Hematopoietic multipotent progenitor cell treated with erythropoietin and hydrocortisone succinate and interleukin-3 and kit ligand, for 17 days (in vitro differentiated cells): ENCODE data around the gene SLC25A1.
"Not testable (repeated sequence)": the region's sequence is repeated elsewhere in the genome, so short reads cannot be mapped to it uniquely, and the experiment has no call there.

Source experiments
- DNase-seq: peaks from one replicate; pipeline ENCODE4 v3.0.0-alpha.2; 2015; ENCODE audit warnings: low spot score

Gene SLC25A1

GRCh38 chr22:19206287-19206686, 27.8 kb upstream of the SLC25A1 start:
- no peak for DNase-seq

DNA sequence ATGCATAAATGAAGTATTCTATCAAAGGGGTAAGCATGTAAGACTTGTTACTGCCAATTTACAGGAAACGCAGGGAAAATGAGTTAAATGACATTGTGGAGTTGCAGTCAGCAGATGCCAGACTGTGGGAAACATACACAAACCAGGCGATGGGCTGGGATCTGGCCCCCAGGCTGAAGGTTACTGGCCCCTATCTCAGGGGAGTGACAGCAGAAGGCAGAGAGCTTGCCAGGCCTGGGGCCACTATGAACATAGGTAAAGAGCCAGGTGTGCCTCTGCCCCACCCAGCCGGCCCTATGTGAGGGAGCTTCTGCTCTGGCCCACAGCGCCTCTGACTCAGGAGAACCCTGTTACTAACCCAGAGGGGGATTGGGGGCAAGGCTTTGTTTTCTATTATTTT, 26.1 kb upstream of the SLC25A1 start:
- DNase-seq: no peak

- no peak for DNase-seq
Measured at GRCh38 chr22:19203834-19204233, 25.3 kb upstream of the SLC25A1 start.

DNA sequence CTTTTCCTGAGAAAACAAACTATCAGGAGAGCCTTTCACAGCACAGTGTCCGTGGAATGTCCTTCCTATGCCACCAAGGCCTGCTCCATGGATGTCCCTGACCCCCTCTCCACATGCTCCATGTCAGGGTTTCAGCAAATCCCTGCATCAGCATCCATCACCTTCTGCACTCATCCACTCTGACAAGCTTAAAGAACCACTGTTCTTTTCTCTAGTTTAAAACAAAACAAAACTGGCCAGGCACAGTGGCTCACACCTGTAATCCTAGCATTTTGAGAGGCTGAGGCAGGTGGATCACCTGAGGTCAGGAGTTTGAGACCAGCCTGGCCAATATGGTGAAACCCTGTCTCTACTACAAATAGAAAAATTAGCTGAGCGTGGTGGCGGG, 24.3 kb upstream of the SLC25A1 start:
- DNase-seq: not testable (repeated sequence)

DNA sequence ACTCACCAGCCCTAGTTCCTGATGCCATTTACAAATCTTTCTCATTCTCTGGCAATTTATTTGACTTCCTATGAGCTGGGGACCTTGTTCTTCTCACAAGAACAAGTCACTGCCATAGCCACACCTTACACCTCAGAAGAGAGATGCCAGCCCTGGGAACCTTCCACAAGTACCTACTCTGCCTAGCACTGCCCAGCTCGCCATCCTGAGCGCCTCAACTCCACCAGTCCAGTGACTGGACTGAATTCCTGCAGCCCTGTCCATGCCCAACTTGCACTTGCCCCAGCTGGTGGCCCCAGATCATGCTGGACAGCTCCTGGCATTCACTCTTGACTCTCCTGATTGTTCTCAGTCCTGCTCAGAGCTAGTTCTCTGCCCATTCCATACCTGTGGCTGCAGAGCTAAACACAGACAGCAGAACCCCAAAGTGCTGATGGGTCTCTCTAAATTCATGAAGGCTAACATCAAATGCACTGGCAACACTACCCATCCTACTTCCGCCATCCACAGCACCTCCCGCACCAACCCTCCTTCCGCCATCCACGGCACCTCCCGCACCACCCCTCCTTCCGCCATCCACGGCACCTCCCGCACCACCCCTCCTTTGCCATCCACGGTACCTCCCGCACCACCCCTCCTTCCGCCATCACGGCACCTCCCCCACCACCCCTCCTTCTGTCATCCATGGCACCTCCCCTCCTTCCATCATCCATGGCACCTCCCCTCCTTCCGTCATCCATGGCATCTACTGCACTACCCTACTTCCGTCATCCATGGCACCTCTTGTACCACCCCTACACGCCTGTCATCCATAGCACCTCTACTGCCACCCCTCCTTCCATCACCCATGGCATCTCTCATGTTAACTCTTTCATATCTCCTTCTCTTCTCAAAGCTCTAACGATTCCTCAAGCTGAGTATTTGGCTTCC, 23.6 kb upstream of the SLC25A1 start:
- DNase-seq: no peak

- no peak for DNase-seq
Measured at GRCh38 chr22:19201130-19201868, 22.8 kb upstream of the SLC25A1 start.

- no peak for DNase-seq
Measured at GRCh38 chr22:19199479-19199878, 20.9 kb upstream of the SLC25A1 start.

- no peak for DNase-seq
Measured at GRCh38 chr22:19197997-19198865, 19.7 kb upstream of the SLC25A1 start.

- no peak for DNase-seq
Measured at GRCh38 chr22:19196841-19197612, 18.5 kb upstream of the SLC25A1 start.

DNA sequence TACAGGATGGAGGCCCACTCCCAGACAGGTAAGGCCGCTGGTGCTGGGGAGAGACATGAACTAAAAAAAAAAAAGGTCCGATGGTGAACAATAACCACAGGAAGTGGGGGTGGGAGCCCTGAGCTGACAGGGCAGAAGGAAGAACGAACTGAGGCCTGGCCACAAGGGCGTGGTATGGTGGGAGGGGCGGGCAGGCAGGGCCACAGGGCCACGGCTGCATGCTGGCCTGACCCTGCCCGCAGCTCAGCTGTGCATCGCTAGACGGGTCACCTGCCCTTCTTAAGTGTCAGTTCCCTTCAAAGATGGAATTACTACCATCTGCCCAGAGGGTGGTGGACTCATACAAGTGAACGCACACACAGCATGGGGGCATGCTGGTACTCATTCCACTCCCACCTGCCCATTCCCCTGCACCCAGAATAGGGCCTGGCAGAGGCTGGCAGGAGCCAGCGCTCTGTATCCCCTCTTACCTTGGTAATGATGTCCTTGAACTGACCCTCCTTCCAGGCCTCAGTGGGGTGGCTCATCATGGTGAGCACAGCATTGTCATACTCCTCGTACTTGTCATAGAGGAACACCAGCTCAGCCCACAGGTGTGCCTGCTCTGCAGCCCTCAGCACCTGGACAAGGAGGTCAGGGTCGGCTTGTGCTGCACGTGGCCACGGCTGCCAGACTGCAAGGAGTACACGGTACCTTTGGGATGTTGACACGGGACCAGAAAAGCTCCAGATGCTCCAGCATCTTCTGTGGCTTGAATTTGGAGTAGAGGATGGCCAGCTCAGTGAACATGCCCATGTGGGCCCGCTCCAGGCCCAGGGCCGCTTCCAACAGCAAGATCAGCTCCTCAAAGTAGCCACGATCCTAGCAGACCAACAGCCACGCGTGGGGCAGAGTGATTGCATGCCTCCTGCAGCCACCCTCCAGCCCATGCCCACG, 17.5 kb upstream of the SLC25A1 start:
- DNase-seq: no peak

DNA sequence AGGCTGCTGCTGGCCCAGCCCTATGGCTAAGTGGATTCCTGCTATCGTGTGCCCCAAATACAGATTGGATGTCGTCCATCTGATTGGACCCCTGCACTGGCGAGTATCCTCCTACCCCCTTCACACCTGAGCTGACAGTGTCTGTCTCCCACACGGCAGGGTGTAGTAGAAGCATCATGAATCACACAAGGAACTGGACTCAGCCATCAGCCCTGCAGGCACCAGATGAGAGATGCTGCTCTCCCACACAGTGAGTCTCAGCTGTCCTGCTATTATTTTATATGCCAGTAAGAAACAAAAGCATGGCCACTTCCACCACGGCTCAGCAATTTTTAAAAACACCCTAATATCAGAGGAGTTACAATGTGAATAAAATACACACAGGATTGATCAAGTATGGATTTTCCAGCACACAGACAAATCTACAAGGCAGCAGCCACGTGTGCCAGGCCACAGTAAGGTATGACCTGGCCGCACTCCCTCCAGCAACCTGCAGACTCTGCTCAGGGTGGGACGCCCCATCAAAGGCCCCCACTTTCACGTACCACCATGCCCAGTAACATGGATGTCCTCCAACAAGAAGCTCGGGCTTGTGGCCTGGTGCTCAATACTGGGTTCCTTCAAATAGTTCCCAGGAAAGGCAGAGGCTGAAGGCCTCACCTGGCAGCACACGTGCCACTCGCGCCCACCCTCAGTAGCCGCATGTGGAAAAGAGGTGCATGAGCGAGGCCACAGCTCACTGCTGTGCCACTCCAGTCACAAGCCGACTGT, 16.4 kb upstream of the SLC25A1 start:
- no peak for DNase-seq

- DNase-seq: no peak
Measured at GRCh38 chr22:19193879-19194278, 15.3 kb upstream of the SLC25A1 start.

- DNase-seq: no peak
Measured at GRCh38 chr22:19187716-19188563, 9.4 kb upstream of the SLC25A1 start.

GRCh38 chr22:19184276-19184997, 5.9 kb upstream of the SLC25A1 start:
- no peak for DNase-seq

DNA sequence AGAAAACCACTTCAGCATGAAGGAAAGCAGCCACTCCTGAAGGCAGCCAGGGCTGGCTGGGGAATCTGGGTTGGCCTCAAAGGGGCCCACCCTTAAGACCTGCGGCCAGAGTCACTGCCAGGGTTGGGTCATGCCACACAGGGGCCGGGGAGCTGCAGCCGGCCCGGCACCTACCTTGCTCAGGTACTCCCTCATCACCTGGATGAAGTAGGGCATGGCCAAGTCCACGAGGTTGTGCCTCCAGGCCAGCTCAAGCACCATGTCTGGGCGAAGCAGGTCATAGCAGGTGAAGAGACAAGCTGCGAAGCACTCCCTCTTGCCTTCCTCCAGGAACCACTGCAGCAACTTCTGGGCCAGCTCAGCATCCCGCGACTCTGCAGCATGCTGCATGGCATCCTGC, 4.7 kb upstream of the SLC25A1 start:
- no peak for DNase-seq

DNA sequence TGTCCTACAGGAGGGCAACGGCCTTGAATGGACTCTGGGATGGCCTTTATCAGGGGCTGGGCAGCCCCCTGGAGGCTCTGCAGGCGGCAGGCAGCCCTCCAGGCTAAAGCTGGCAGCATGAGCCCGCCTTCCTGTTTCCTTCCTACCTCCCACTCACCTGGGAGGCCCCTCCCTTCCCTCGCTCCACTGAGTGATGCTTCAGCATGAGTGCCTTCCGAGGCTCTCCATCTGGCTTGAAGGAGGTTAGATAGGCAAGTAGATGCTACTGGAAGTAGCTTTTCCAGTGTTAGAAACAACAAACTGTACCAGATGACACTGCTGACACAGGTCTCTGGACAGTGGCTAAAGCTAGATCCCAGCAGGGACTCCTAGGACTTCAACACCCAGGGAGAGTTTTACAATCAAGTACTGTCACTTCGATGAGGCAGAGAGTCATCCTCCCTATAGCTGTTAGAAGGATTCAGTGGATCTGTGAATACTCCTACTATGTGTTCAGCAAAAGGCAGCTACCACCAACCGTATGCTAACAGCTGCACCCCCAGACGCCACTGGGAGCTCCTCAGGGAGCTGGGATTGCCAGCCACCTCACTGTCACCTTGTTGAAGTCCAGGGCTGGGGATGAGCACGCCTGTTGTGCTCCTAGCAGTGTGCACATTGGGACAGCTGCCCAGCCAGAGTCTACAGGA, 4.1 kb upstream of the SLC25A1 start:
- no peak for DNase-seq

DNA sequence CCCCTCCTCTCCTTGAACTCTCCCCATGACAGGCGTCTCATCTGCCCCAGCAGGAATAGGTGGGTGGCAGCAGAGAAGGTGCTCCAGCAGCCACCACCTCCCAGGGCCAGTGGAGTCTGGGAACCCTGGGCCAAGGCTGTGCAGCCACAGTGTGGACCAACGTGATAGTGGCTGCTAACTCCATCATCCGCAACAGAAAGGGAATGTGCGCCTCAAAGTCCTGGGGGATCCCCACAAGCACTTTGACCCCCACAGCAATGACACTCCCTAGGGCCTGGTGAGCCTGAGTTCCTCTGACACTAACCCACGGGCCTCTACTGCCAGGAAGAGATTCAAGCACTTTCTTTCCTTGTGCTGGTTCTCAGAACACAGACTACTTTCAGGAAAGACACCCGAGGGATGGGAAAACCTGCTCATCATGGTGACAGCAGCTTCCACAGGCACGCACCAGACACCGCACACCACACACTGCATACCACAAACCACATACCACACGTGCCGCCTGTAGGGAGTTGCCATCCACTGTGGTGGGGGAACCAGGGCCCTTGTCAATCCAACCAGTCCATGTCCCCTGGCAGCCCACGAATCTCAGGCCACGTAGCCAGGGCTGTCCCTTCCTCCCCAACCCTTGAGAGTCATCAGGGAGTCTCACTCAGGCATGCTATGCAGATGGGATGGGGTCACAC, 3.4 kb upstream of the SLC25A1 start:
- DNase-seq: no peak
